ENCODE results near the gene RHCG. TPM values are rescaled to one million over a fixed set of nuclear protein-coding genes. Genes with fewer than 3 reads are reported as not detected.
A peak's percentile ranks its signal among the peaks of the same experiment; 100 is the strongest.

RHCG gene
- total RNA-seq, 1 experiment from 2014 or later: 3.0 TPM

DNA sequence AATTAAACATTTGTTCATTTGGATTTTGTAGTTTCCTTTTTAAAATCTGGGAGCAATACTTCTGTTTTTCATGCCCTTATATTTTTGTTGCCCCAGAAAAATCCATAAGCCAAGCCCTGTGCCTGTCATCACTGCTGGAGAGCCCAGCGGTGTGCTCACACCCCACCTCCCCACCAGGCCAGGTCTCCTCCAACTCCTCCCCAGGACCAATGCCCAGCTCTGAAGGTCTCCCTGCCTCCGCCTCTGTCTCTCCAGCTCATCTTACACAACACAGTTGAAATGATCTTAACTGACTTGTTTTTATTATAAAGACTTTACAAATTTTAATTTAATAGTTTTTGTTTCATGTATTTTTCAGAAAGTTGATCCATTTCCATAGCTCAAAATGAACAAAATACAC is 66.4 kb downstream of the RHCG start:
- H3K27ac ChIP-seq (ENCODE audit: low read length): peak overlapping the region; percentile 35; the same call in 1 of the 2 replicates
- BruUV-seq (replicated peaks): no TSS peak
- intact Hi-C loops (cut with micrococcal nuclease; ENCODE audit: unreplicated experiment) (loop anchor here (1.0 kb wide), 1 partner anchor 71 kb away; no protein-coding TSS in a partner anchor), in situ Hi-C loops (cut with HindIII; ENCODE audit: low pct_unique_long_range_greater_than_20kb, low sequenced_read_pairs) (no loop called here)
- H3K4me1 ChIP-seq (ENCODE audit: control insufficient read depth, insufficient read depth, low read length): peaks cover 8% of the 10 kb centered on the region; the same call in 1 of the 2 replicates
- no peak for TF ChIP-seq TCF7L2 (IDR thresholded peaks at IDR 0.05; ENCODE audit: low read depth, low read length)
- TF ChIP-seq, protein P1, sequence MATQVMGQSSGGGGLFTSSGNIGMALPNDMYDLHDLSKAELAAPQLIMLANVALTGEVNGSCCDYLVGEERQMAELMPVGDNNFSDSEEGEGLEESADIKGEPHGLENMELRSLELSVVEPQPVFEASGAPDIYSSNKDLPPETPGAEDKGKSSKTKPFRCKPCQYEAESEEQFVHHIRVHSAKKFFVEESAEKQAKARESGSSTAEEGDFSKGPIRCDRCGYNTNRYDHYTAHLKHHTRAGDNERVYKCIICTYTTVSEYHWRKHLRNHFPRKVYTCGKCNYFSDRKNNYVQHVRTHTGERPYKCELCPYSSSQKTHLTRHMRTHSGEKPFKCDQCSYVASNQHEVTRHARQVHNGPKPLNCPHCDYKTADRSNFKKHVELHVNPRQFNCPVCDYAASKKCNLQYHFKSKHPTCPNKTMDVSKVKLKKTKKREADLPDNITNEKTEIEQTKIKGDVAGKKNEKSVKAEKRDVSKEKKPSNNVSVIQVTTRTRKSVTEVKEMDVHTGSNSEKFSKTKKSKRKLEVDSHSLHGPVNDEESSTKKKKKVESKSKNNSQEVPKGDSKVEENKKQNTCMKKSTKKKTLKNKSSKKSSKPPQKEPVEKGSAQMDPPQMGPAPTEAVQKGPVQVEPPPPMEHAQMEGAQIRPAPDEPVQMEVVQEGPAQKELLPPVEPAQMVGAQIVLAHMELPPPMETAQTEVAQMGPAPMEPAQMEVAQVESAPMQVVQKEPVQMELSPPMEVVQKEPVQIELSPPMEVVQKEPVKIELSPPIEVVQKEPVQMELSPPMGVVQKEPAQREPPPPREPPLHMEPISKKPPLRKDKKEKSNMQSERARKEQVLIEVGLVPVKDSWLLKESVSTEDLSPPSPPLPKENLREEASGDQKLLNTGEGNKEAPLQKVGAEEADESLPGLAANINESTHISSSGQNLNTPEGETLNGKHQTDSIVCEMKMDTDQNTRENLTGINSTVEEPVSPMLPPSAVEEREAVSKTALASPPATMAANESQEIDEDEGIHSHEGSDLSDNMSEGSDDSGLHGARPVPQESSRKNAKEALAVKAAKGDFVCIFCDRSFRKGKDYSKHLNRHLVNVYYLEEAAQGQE (IDR thresholded peaks at IDR 0.05; ENCODE audit: insufficient read depth in 1 of 2, low read depth in 2 of 2, low read length in 1 of 2): no peak
- no peak for TF ChIP-seq SIN3A (IDR thresholded peaks at IDR 0.05; ENCODE audit: borderline replicate concordance, insufficient read depth, low read depth, low read length)
- TF ChIP-seq, protein P2, sequence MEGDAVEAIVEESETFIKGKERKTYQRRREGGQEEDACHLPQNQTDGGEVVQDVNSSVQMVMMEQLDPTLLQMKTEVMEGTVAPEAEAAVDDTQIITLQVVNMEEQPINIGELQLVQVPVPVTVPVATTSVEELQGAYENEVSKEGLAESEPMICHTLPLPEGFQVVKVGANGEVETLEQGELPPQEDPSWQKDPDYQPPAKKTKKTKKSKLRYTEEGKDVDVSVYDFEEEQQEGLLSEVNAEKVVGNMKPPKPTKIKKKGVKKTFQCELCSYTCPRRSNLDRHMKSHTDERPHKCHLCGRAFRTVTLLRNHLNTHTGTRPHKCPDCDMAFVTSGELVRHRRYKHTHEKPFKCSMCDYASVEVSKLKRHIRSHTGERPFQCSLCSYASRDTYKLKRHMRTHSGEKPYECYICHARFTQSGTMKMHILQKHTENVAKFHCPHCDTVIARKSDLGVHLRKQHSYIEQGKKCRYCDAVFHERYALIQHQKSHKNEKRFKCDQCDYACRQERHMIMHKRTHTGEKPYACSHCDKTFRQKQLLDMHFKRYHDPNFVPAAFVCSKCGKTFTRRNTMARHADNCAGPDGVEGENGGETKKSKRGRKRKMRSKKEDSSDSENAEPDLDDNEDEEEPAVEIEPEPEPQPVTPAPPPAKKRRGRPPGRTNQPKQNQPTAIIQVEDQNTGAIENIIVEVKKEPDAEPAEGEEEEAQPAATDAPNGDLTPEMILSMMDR (IDR thresholded peaks at IDR 0.05): no peak
- no peak for TF ChIP-seq POLR2AphosphoS5 (IDR thresholded peaks at IDR 0.05; ENCODE audit: low read depth, low read length)
- ChIA-PET CTCF (interaction anchor here (1.0 to 2.0 kb wide), 4 partner anchors 13 to 73 kb away, joined by 3 to 29 read pairs (median 4); no protein-coding TSS in a partner anchor), POLR2A (no interaction called here)
- no peak for DNase-seq (ENCODE audit: low read depth, low spot score)
- no peak for ATAC-seq
- H3K36me3 ChIP-seq (ENCODE audit: control insufficient read depth, insufficient read depth, low read length): no peaks in the 10 kb centered on the region
- H3K9me3 ChIP-seq (ENCODE audit: control insufficient read depth, insufficient read depth, low read depth, low read length): no peaks in the 10 kb centered on the region
- H3K4me3 ChIP-seq (ENCODE audit: low read depth in 2 of 2, low read length in 2 of 2): peak overlapping the region in 1 of 2 experiments; percentile 60; a peak in 2 of 4 replicates
- no peaks in the 10 kb centered on the region for H3K27me3 ChIP-seq (ENCODE audit: control insufficient read depth, insufficient read depth, low read length)

DNA sequence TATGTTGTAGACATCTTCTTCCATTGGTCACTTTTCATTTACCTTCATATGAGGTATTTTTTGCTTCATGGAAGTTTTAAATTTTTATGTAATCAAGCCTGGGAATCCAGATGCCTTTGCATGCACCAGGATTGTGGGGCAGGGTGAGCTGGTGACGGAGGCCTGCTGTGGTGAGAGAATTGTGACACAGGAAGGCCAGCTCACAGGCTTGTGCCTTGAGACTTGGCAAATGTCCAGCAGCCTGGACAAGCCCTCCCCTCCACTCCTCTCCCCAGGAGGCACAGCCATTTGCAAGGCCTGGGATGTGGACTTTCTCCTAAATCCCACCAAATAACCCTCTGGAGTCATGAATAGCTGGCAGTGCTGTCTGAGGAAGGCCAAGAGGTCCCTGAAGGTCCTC is 67.4 kb downstream of the RHCG start:
- ATAC-seq (no peak), DNase-seq (ENCODE audit: low read depth, low spot score) (no peak)
- no peaks in the 10 kb centered on the region for H3K27me3 ChIP-seq (ENCODE audit: control insufficient read depth, insufficient read depth, low read length)
- no peak for TF ChIP-seq POLR2AphosphoS5 (IDR thresholded peaks at IDR 0.05; ENCODE audit: low read depth, low read length)
- TF ChIP-seq, protein P2 (IDR thresholded peaks at IDR 0.05): no peak
- TF ChIP-seq, protein P1 (IDR thresholded peaks at IDR 0.05; ENCODE audit: insufficient read depth in 1 of 2, low read depth in 2 of 2, low read length in 1 of 2): no peak
- no peak for TF ChIP-seq TCF7L2 (IDR thresholded peaks at IDR 0.05; ENCODE audit: low read depth, low read length)
- no peak for TF ChIP-seq SIN3A (IDR thresholded peaks at IDR 0.05; ENCODE audit: borderline replicate concordance, insufficient read depth, low read depth, low read length)
- no TSS peak for BruUV-seq (replicated peaks)
- H3K27ac ChIP-seq (ENCODE audit: low read length): no peak overlapping the region
- peaks cover 8% of the 10 kb centered on the region; the same call in 1 of the 2 replicates for H3K4me1 ChIP-seq (ENCODE audit: control insufficient read depth, insufficient read depth, low read length)
- ChIA-PET CTCF (no interaction called here), POLR2A (no interaction called here)
- no peaks in the 10 kb centered on the region for H3K9me3 ChIP-seq (ENCODE audit: control insufficient read depth, insufficient read depth, low read depth, low read length)
- in situ Hi-C loops (cut with HindIII; ENCODE audit: low pct_unique_long_range_greater_than_20kb, low sequenced_read_pairs) (no loop called here), intact Hi-C loops (cut with micrococcal nuclease; ENCODE audit: unreplicated experiment) (no loop called here)
- no peaks in the 10 kb centered on the region for H3K36me3 ChIP-seq (ENCODE audit: control insufficient read depth, insufficient read depth, low read length)
- H3K4me3 ChIP-seq (ENCODE audit: low read depth in 2 of 2, low read length in 2 of 2): no peak overlapping the region
